Activated T-helper 17 cell treated with anti-CD3 and anti-CD28 coated beads, Interleukin-2, amount 50 U/mL, for 72 hours (primary cell): ENCODE measurements around the gene HIPK4. TPM values are rescaled to one million over a fixed set of nuclear protein-coding genes. Genes with fewer than 3 reads are reported as not detected.

ENCODE experiments used
- ATAC-seq: fragments of 150-1000 bp; cut with Tn5 transposase; replicated peaks from 2 replicates; pipeline ENCODE4 v1.10.0; 2021; ENCODE audit warnings: mild to moderate bottlenecking, moderate library complexity
- H3K27ac Mint-ChIP-seq: one replicate; pipeline ENCODE4 v1.8.0; 2022; ENCODE audit warnings: mixed read lengths
- H3K27me3 Mint-ChIP-seq: one replicate; pipeline ENCODE4 v1.8.0; 2022; ENCODE audit warnings: mixed read lengths
- H3K36me3 Mint-ChIP-seq: one replicate; pipeline ENCODE4 v1.8.0; 2022; ENCODE audit warnings: low read depth, mild to moderate bottlenecking, mixed read lengths
- H3K4me1 Mint-ChIP-seq: one replicate; pipeline ENCODE4 v1.8.0; 2022; ENCODE audit warnings: mixed read lengths
- H3K4me3 Mint-ChIP-seq: one replicate; pipeline ENCODE4 v1.8.0; 2022; ENCODE audit warnings: mild to moderate bottlenecking, mixed read lengths
- H3K9me3 Mint-ChIP-seq: one replicate; pipeline ENCODE4 v1.8.0; 2022; ENCODE audit warnings: mixed read lengths
- total RNA-seq, 2 donors: library from RNA; stranded (reverse); gene quantifications; one replicate each; pipeline ENCODE4 v1.2.3, GENCODE V29; 2022

HIPK4 gene
- total RNA-seq, 2 donors from 2014 or later = not detected

DNA sequence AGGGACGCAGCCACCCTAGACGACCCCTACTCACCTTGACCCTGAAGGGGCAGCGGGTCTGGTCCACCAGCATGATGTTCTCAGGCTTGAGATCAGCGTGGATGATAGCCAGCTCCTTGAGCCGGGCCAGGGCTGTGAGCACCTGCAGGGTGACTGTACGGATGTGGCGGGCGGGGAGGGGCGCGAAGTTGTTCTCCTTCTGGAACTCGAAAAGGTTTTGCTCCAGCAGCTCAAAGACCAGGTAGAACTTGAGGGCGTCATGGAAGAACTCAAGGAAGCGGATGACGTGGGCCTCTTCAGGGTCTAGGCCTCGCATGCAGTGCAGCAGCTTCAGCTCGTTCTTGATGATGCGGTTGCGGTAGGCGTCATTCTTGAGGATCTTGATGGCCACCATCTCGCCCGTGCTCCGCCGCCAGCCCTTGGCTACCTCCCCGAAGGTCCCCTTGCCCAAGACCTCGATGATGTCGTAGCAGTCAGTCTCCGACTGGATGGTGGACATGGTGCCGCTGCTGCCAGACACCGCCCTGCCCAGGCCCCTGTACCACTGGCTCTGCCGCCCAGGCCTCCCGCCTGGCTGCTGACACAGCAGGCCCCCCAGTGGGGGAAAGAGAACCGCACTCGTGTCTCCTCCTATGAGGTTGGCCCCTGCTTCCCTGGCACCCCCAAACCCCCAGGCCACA lies 437 bp downstream of the HIPK4 start:
- no peaks in the 10 kb centered on the region for H3K36me3 Mint-ChIP-seq
- H3K9me3 Mint-ChIP-seq = no peaks in the 10 kb centered on the region
- H3K4me1 Mint-ChIP-seq = peaks cover 4% of the 10 kb centered on the region
- no peak overlapping the region for H3K27ac Mint-ChIP-seq
- H3K27me3 Mint-ChIP-seq = no peaks in the 10 kb centered on the region
- no peak for ATAC-seq
- H3K4me3 Mint-ChIP-seq = no peak overlapping the region

DNA sequence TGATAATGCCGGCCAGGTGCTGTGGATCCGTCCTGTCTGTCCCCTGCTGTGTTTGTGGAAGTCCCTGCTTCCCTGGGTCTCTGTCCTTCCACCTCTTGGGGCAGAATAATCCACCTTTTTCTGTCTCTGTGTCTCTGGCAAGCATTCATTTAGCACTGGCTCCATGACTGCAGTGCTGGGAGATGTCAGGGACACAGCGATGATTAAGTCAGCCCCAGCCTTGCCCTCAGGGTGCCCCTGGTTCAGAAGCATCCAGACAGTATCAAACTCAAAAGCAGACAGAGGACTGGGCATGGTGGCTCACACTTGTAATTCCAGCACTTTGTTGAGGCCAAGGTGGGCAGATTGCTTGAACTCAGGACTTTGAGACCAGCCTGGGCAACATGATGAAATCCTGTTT lies 1.5 kb downstream of the HIPK4 start:
- no peaks in the 10 kb centered on the region for H3K36me3 Mint-ChIP-seq
- no peak overlapping the region for H3K4me3 Mint-ChIP-seq

DNA sequence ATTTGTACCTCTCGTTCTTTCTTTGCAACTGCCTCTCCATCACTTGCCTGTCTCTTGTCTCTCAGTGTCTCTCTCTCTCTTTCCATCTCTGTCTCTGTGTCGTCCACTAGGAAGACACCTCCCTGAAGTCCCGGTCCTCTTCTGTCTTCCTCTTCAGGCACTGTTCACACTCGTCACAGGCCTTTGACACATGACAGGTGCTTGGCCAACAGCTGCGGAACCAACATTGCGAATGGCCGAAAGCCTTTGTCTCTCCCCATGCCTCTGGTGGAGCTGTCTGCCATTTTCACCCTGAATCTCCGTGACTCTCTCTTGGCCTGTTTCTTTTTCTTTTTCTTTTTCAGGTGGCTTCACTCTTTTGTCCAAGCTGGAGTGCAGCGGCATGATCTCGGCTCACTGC lies 2.8 kb downstream of the HIPK4 start:
- no peak for ATAC-seq
- Mint-ChIP-seq H3K27ac (no peak overlapping the region), H3K4me3 (no peak overlapping the region), H3K27me3 (no peaks in the 10 kb centered on the region), H3K36me3 (no peaks in the 10 kb centered on the region), H3K4me1 (no peaks in the 10 kb centered on the region), H3K9me3 (no peaks in the 10 kb centered on the region)

More for the DNA sequence above, 1.5 kb downstream of the HIPK4 start:
- H3K9me3 Mint-ChIP-seq = no peaks in the 10 kb centered on the region
- peaks cover 4% of the 10 kb centered on the region for H3K4me1 Mint-ChIP-seq
- no peak overlapping the region for H3K27ac Mint-ChIP-seq
- ATAC-seq = no peak
- no peaks in the 10 kb centered on the region for H3K27me3 Mint-ChIP-seq

GRCh38 chr19:40383668-40384248 lies 6.2 kb downstream of the HIPK4 start:
- Mint-ChIP-seq H3K27ac (no peak overlapping the region), H3K36me3 (no peaks in the 10 kb centered on the region), H3K4me1 (no peaks in the 10 kb centered on the region), H3K9me3 (no peaks in the 10 kb centered on the region), H3K27me3 (no peaks in the 10 kb centered on the region), H3K4me3 (no peak overlapping the region)
- no peak for ATAC-seq

- no peak for ATAC-seq
- H3K9me3 Mint-ChIP-seq = no peaks in the 10 kb centered on the region
These were observed 8.7 kb downstream of the HIPK4 start for GRCh38 chr19:40381321-40381720.

GRCh38 chr19:40380199-40381037 lies 9.6 kb downstream of the HIPK4 start:
- Mint-ChIP-seq H3K36me3 (peaks cover 3% of the 10 kb centered on the region), H3K27ac (no peak overlapping the region), H3K4me1 (no peaks in the 10 kb centered on the region), H3K4me3 (no peak overlapping the region), H3K27me3 (no peaks in the 10 kb centered on the region), H3K9me3 (no peaks in the 10 kb centered on the region)
- ATAC-seq = no peak

More at GRCh38 chr19:40381321-40381720, 8.7 kb downstream of the HIPK4 start:
- Mint-ChIP-seq H3K27ac (no peak overlapping the region), H3K36me3 (no peaks in the 10 kb centered on the region), H3K27me3 (no peaks in the 10 kb centered on the region), H3K4me3 (no peak overlapping the region), H3K4me1 (no peaks in the 10 kb centered on the region)

- Mint-ChIP-seq H3K27ac (no peak overlapping the region), H3K4me3 (no peak overlapping the region), H3K27me3 (no peaks in the 10 kb centered on the region), H3K4me1 (peaks cover 4% of the 10 kb centered on the region), H3K36me3 (peaks cover 11% of the 10 kb centered on the region), H3K9me3 (no peaks in the 10 kb centered on the region)
- no peak for ATAC-seq
These were observed 10.4 kb downstream of the HIPK4 start for GRCh38 chr19:40379446-40380198.

- peaks cover 7% of the 10 kb centered on the region for H3K4me1 Mint-ChIP-seq
- H3K27ac Mint-ChIP-seq = no peak overlapping the region
- H3K36me3 Mint-ChIP-seq = peaks cover 14% of the 10 kb centered on the region
- no peak for ATAC-seq
- no peaks in the 10 kb centered on the region for H3K27me3 Mint-ChIP-seq
- H3K4me3 Mint-ChIP-seq = no peak overlapping the region
- H3K9me3 Mint-ChIP-seq = no peaks in the 10 kb centered on the region
These were observed 11.5 kb downstream of the HIPK4 start for GRCh38 chr19:40378509-40378908.

DNA sequence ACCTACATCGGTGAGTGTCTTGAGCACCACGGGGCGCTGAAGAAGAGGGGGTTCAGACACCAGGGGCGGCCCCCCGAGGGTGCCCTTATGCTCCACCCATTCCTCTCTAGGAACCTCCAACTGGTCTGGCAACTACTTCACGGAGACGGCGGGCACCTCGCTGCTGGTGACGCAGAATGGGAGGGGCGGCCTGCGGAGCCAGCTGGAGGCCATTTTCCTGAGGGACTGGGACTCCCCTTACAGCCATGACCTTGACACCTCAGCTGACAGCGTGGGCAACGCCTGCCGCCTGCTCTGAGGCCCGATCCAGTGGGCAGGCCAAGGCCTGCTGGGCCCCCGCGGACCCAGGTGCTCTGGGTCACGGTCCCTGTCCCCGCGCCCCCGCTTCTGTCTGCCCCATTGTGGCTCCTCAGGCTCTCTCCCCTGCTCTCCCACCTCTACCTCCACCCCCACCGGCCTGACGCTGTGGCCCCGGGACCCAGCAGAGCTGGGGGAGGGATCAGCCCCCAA lies 12.1 kb downstream of the HIPK4 start:
- Mint-ChIP-seq H3K27me3 (no peaks in the 10 kb centered on the region), H3K9me3 (no peaks in the 10 kb centered on the region), H3K36me3 (peaks cover 18% of the 10 kb centered on the region), H3K27ac (no peak overlapping the region), H3K4me3 (no peak overlapping the region), H3K4me1 (peaks cover 7% of the 10 kb centered on the region)
- no peak for ATAC-seq

GRCh38 chr19:40376286-40376862 lies 13.6 kb downstream of the HIPK4 start:
- Mint-ChIP-seq H3K4me3 (no peak overlapping the region), H3K27ac (no peak overlapping the region), H3K9me3 (no peaks in the 10 kb centered on the region)

GRCh38 chr19:40374084-40374483 lies 15.9 kb downstream of the HIPK4 start:
- Mint-ChIP-seq H3K4me3 (no peak overlapping the region), H3K27ac (peak overlapping the region; percentile 80), H3K4me1 (peaks cover 7% of the 10 kb centered on the region), H3K36me3 (peaks cover 24% of the 10 kb centered on the region), H3K9me3 (no peaks in the 10 kb centered on the region), H3K27me3 (no peaks in the 10 kb centered on the region)
- no peak for ATAC-seq

More at GRCh38 chr19:40376286-40376862, 13.6 kb downstream of the HIPK4 start:
- peaks cover 19% of the 10 kb centered on the region for H3K36me3 Mint-ChIP-seq
- no peak for ATAC-seq
- peaks cover 7% of the 10 kb centered on the region for H3K4me1 Mint-ChIP-seq
- H3K27me3 Mint-ChIP-seq = no peaks in the 10 kb centered on the region

DNA sequence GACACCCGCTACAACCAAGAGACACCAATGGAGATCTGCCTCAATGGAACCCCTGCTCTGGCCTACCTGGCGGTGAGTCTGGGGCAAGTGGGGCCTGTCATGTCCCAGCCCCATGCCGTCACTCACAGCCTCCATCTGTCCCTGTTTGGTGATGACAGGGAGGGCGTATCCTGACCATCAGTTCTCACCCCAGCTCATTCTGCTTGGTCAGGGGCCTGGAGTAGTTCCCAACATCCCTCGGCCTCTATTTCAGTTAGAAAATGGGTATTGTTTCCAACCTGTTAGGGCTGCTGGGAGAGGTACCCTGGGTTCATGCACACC lies 18.2 kb downstream of the HIPK4 start:
- Mint-ChIP-seq H3K9me3 (no peaks in the 10 kb centered on the region), H3K27me3 (no peaks in the 10 kb centered on the region), H3K36me3 (peaks cover 32% of the 10 kb centered on the region), H3K27ac (no peak overlapping the region), H3K4me1 (peaks cover 7% of the 10 kb centered on the region), H3K4me3 (no peak overlapping the region)
- ATAC-seq = no peak

- no peaks in the 10 kb centered on the region for H3K27me3 Mint-ChIP-seq
- no peaks in the 10 kb centered on the region for H3K9me3 Mint-ChIP-seq
- H3K36me3 Mint-ChIP-seq = peaks cover 34% of the 10 kb centered on the region
- ATAC-seq = no peak
- H3K27ac Mint-ChIP-seq = peak overlapping the region; percentile 19
- no peak overlapping the region for H3K4me3 Mint-ChIP-seq
- H3K4me1 Mint-ChIP-seq = peaks cover 7% of the 10 kb centered on the region
These were observed 18.8 kb downstream of the HIPK4 start for GRCh38 chr19:40370997-40371801.
